Astrocyte (in vitro differentiated cells and primary cell): Measurements from ENCODE around the gene FUT8. TPM values are rescaled to one million over a fixed set of nuclear protein-coding genes. Genes with fewer than 3 reads are reported as not detected.

ENCODE experiments used
- DNase-seq: peaks from one replicate; pipeline ENCODE4 v3.0.0-alpha.2; 2010; ENCODE audit warnings: low read depth
- FAIRE-seq: peaks from 2 replicates; lab custom pipeline; 2011; peaks lifted over from hg19 to GRCh38; lab: Jason Lieb, UNC
- H2AFZ ChIP-seq: 2 replicates; pipeline ENCODE4 v1.6.0; 2012; ENCODE audit warnings: low read depth, low read length, inconsistent platforms
- H3K27ac ChIP-seq: 2 replicates; pipeline ENCODE4 v1.5.1; 2011; ENCODE audit warnings: low read depth, low read length, inconsistent platforms
- H3K27me3 ChIP-seq: 2 replicates; pipeline ENCODE4 v1.6.0; 2011; ENCODE audit warnings: low read length, inconsistent platforms; ENCODE audit not compliant: insufficient read depth
- H3K36me3 ChIP-seq: 2 replicates; pipeline ENCODE4 v1.5.1; 2011; ENCODE audit warnings: low read length, inconsistent platforms; ENCODE audit not compliant: insufficient read depth
- H3K4me1 ChIP-seq: 2 replicates; pipeline ENCODE4 v1.5.1; 2011; ENCODE audit warnings: low read length, inconsistent platforms; ENCODE audit not compliant: insufficient read depth
- H3K4me2 ChIP-seq: 2 replicates; pipeline ENCODE4 v1.6.0; 2012; ENCODE audit warnings: low read length, inconsistent platforms
- H3K4me3 ChIP-seq: 2 replicates; pipeline ENCODE4 v1.5.1; 2011; ENCODE audit warnings: low read depth, mild to moderate bottlenecking, low read length, inconsistent platforms; ENCODE audit not compliant: insufficient read depth
- H3K79me2 ChIP-seq: 2 replicates; pipeline ENCODE4 v1.6.0; 2012; ENCODE audit warnings: mild to moderate bottlenecking, low read length, inconsistent platforms; ENCODE audit not compliant: insufficient read depth
- H3K9ac ChIP-seq: 2 replicates; pipeline ENCODE4 v1.6.0; 2012; ENCODE audit warnings: mild to moderate bottlenecking, low read length, inconsistent platforms
- H3K9me3 ChIP-seq: 2 replicates; pipeline ENCODE4 v1.5.1; 2012; ENCODE audit warnings: low read depth, mild to moderate bottlenecking, low read length, inconsistent platforms; ENCODE audit not compliant: insufficient read depth
- H4K20me1 ChIP-seq: 2 replicates; pipeline ENCODE4 v1.6.0; 2012; ENCODE audit warnings: low read length, inconsistent platforms; ENCODE audit not compliant: insufficient read depth
- H3K27ac Mint-ChIP-seq: one replicate; pipeline ENCODE4 v1.8.0; 2021; ENCODE audit warnings: mild to moderate bottlenecking, mixed read lengths; ENCODE audit not compliant: unreplicated experiment
- H3K27me3 Mint-ChIP-seq: one replicate; pipeline ENCODE4 v1.8.0; 2021; ENCODE audit warnings: low read depth, mixed read lengths; ENCODE audit not compliant: unreplicated experiment
- H3K36me3 Mint-ChIP-seq: one replicate; pipeline ENCODE4 v1.8.0; 2021; ENCODE audit warnings: low read depth, mixed read lengths; ENCODE audit not compliant: unreplicated experiment
- H3K4me1 Mint-ChIP-seq: one replicate; pipeline ENCODE4 v1.8.0; 2021; ENCODE audit warnings: low read depth, mixed read lengths; ENCODE audit not compliant: unreplicated experiment
- H3K4me3 Mint-ChIP-seq: one replicate; pipeline ENCODE4 v1.8.0; 2021; ENCODE audit warnings: mild to moderate bottlenecking, moderate library complexity, mixed read lengths; ENCODE audit not compliant: unreplicated experiment
- H3K9me3 Mint-ChIP-seq: one replicate; pipeline ENCODE4 v1.8.0; 2021; ENCODE audit warnings: mild to moderate bottlenecking, mixed read lengths; ENCODE audit not compliant: unreplicated experiment
- CTCF ChIP-seq: IDR thresholded peaks from 2 replicates; pipeline ENCODE4 v1.5.1; 2011; ENCODE audit warnings: low read depth, mild to moderate bottlenecking, inconsistent platforms, low read length, moderate library complexity; ENCODE audit not compliant: insufficient read depth
- EZH2 ChIP-seq: IDR thresholded peaks from 2 replicates; pipeline ENCODE4 v1.6.1; 2012; ENCODE audit warnings: mild to moderate bottlenecking, low read length, inconsistent platforms; ENCODE audit not compliant: insufficient read depth
- total RNA-seq: library from RNA; stranded (reverse); gene quantifications from 2 replicates; pipeline ENCODE4 v1.2.1, GENCODE V29; 2021

FUT8 gene
- total RNA-seq, 1 donor from 2014 or later: 52.7 TPM

- peaks cover 7% of the 10 kb centered on the region for H3K4me1 Mint-ChIP-seq
- Histone ChIP-seq H3K4me1 (peaks cover 7% of the 10 kb centered on the region), H3K79me2 (peaks cover 32% of the 10 kb centered on the region), H3K4me3 (no peak overlapping the region), H3K27me3 (no peaks in the 10 kb centered on the region), H4K20me1 (peaks cover 5% of the 10 kb centered on the region), H3K9me3 (no peaks in the 10 kb centered on the region), H3K27ac (no peak overlapping the region), H2AFZ (no peak overlapping the region), H3K4me2 (peak overlapping the region; percentile 48), H3K36me3 (no peaks in the 10 kb centered on the region), H3K9ac (no peak overlapping the region)
- H3K9me3 Mint-ChIP-seq: peaks cover 11% of the 10 kb centered on the region
- H3K27me3 Mint-ChIP-seq: no peaks in the 10 kb centered on the region
- FAIRE-seq (peak; percentile 20), DNase-seq (peak; percentile 89)
- peaks cover 8% of the 10 kb centered on the region for H3K36me3 Mint-ChIP-seq
- H3K4me3 Mint-ChIP-seq: no peak overlapping the region
- TF ChIP-seq EZH2 (no peak), CTCF (no peak)
- H3K27ac Mint-ChIP-seq: peak overlapping the region; percentile 23
Observed at GRCh38 chr14:65637780-65638179, 225.2 kb downstream of the FUT8 start.

GRCh38 chr14:65639216-65639615 lies 226.7 kb downstream of the FUT8 start:
- H4K20me1 ChIP-seq: peaks cover 5% of the 10 kb centered on the region
- peak; percentile 80 for DNase-seq
- H2AFZ ChIP-seq: no peak overlapping the region
- H3K36me3 Mint-ChIP-seq: peaks cover 8% of the 10 kb centered on the region
- peaks cover 11% of the 10 kb centered on the region for H3K9me3 Mint-ChIP-seq
- FAIRE-seq: no peak
- H3K79me2 ChIP-seq: peaks cover 32% of the 10 kb centered on the region
- H3K9me3 ChIP-seq: no peaks in the 10 kb centered on the region
- no peak overlapping the region for H3K27ac ChIP-seq
- no peaks in the 10 kb centered on the region for H3K36me3 ChIP-seq
- H3K27ac Mint-ChIP-seq: no peak overlapping the region
- no peak overlapping the region for H3K9ac ChIP-seq
- H3K4me1 ChIP-seq: peaks cover 7% of the 10 kb centered on the region
- H3K27me3 ChIP-seq: no peaks in the 10 kb centered on the region
- no peak overlapping the region for H3K4me3 Mint-ChIP-seq
- TF ChIP-seq CTCF (no peak), EZH2 (no peak)
- H3K4me2 ChIP-seq: no peak overlapping the region
- peaks cover 7% of the 10 kb centered on the region for H3K4me1 Mint-ChIP-seq
- H3K4me3 ChIP-seq: no peak overlapping the region
- H3K27me3 Mint-ChIP-seq: no peaks in the 10 kb centered on the region

- Histone ChIP-seq H3K27ac (no peak overlapping the region), H3K79me2 (no peaks in the 10 kb centered on the region), H3K9me3 (no peaks in the 10 kb centered on the region), H4K20me1 (no peaks in the 10 kb centered on the region), H3K4me1 (no peaks in the 10 kb centered on the region), H3K9ac (no peak overlapping the region), H3K4me3 (no peak overlapping the region), H3K4me2 (no peak overlapping the region), H3K27me3 (no peaks in the 10 kb centered on the region), H3K36me3 (peaks cover 3% of the 10 kb centered on the region), H2AFZ (no peak overlapping the region)
- Mint-ChIP-seq H3K4me3 (no peak overlapping the region), H3K27me3 (no peaks in the 10 kb centered on the region), H3K27ac (no peak overlapping the region), H3K36me3 (peaks cover 14% of the 10 kb centered on the region), H3K9me3 (peaks cover 11% of the 10 kb centered on the region), H3K4me1 (no peaks in the 10 kb centered on the region)
- FAIRE-seq (no peak), DNase-seq (no peak)
- TF ChIP-seq CTCF (no peak), EZH2 (no peak)
Observed at GRCh38 chr14:65650826-65651225, 238.3 kb downstream of the FUT8 start.
